GM15510 (cell line): Measurements from ENCODE around the gene DCAKD.

Experiments used
- POLR2A ChIP-seq: IDR thresholded peaks from 3 replicates; pipeline ENCODE4 v1.6.1; 2011; ENCODE audit warnings: borderline replicate concordance; ENCODE audit not compliant: insufficient read length; ENCODE audit errors: extremely low read depth

The DCAKD gene

DNA sequence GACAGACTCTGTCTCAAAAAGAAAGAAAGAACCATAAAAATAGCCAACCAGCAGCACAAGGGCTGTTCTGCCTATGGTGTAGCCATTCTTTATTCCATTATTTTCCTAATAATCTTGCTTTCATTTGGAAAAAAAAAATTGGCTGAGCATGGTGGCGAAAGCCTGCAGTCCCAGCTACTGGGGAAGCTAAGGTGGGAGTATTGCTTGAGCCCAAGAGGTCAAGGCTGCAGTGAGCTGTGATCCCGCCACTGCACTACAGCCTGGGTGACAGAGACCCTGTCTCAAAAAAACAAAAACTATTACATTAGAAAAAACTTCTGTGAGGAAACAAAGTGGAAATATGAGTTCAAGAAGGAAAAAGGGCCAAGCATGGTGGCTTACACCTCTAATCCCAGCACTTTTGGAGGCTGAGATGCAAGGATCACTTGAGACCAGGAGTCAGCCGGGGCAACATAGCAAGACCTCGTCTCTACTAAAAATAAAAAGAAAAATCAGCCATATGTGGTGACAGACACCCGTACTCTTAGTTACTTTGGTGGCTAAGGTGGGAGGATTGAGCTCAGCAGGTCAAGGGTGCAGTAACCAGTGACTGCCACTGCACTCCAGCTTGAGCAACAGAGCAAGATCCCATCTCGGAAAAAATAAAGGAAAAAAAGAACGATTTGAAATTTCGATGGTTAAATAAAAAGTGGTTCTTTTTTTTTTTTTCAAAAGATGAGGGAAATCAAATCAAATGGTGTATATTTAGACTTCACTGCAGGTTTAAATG is 2.5 kb downstream of the DCAKD start:
- no peak for TF ChIP-seq POLR2A

DNA sequence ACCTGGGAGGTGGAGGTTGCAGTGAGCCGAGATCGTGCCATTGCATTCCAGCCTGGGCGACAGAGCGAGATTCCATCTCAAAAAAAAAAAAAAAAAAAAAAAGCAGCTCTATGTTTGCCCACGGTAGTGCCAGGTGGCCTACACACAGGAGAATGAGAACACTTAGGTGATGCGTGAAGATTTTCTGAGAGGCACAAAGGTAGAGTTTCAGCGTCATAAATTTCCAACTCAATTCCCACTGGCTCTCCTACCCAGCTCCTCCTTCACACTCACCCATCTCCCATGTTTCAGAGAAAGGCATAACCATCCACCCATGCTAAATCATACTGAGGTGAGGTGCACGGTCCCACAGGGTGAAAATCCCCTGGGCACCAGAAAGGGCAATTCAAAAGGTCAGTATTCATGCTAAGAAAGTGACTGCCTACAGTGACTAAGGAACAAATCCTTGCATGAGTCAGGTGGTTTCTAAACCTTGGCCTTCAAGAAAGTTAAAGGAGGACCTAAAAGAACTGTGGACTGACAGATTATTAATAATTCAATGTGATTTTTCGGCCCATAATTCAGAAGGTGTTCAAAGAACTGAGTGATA is 4.8 kb downstream of the DCAKD start:
- no peak for TF ChIP-seq POLR2A

DNA sequence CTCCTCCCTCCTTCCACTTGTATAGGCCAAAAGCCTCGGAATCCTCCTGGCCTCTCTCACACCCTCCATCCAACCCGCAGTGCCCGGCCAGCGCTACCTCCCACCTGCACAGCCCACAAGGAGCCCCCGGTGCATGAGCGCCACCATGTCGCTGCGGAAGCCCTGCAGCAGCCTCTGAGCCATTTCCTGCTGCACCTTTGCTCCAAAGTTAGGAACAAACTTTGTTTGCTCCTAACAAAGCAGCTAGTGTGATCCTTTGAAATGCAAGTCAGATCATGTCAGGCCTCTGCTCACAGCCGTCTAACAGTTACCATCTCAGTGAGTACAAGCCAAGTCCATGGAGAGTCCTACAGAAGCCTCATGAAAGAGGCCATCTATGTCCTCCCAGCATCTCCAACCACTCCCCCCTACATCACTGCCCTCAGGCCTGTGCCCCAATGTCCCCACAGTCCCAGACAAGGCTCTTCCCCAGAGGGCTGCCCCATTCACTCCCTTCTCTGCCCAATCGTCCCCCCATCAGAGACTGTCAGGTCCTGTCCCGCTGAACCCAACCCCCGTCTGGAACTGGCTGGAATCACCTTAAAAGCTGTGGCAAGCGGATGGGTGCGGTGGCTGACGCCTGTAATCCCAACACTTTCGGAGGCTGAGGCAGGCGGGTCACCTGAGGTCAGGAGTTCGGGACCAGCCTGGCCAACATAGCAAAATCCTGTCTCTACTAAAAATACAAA is 7.5 kb downstream of the DCAKD start:
- TF ChIP-seq POLR2A = no peak

DNA sequence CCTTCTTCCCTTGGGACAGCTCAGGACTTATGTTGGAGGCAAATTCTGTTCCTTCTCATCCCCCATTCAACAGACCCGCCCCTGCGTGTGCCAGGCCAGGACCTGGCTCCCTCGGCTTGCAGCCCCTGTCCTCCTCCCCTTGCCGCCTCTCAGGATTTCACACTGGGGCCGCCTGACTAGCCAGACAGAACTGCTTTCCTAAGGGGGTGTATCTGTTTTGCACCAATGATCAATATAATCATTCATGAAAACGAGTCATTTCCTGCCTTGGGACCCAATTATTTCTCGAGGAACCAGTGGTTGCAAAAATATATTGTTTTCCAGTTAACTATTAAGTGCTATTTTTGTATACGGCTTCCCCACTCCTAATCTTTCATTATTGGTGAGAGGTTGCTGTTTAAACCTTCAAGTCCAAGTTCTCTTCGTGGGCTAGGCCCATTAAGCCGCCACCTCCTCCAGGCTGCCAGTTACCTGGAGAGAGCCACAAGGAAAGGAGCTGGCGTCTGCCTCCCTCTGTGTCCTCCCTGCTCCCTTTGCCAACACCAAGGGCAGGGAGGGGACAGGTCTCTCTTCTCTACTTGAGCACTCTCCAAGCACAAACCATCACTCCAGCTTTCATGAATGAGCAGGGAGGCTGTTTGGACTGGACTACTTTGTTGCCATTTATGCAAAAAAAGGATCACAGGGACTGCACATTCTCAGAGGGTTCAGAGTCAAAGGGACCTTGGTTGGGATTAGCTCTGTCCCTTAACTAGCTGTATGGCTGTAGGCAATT is 8.9 kb downstream of the DCAKD start:
- TF ChIP-seq POLR2A = no peak

DNA sequence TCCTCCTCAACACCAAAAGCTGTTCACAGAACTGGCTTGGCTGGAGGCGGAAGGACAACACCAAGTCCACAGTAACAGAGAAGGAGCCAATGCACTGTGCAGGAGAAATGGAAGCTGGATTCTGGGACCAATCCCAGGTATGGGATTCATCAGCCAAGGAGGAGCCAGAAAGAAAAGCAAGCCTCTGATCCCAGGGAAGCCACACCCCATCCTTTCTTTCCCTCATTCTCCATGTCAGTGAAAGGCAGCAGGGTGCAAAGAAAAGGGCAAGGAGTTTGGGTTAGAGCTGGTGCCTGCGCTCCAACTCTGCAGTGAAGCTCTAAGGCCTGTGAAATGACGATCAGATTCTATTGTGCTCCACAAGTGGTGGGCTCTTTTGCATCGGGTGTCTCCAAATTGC is 11.0 kb downstream of the DCAKD start:
- TF ChIP-seq POLR2A = no peak

DNA sequence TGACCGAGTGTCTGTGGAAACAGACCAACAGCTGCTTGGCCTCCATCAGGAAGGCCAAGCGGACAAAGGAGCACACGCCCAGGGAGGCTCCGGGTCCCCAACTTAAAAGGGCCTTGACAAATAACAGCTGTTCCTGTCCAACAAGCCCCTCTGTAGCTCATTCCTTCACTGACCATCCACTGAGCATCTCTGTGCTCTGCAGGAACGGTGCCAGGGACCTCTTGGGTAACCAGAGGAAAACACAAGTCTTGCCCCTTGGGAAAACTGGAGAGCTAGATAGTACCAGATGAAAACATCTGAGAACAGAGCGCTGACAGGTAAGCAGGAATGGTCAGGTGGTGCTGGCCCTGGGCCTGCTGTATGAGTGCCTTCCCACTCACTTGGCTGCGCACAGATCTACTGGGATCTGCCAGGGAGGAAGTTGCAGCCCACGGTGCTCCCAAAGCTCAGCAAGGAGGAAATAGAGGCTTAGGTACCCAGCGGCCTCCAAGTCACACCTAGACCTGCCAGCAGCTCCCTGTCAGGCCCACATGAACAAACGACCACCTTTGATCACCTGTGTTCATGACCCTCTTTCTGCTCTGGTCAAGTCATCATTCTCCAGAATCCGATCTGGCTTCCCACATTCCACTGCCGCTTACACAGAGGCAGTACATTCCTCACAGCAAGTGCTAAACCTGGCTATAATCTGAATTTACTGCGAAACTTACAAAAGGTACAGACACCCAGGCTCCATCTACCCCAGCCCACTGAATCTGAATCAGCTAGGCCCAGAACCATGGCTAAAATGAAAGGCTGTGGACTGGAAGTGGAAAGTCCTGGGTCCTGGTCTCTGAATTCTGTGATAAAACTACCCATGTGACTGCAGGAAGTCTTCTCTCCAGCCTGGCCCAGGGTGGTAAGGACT is 12.5 kb downstream of the DCAKD start:
- no peak for TF ChIP-seq POLR2A

DNA sequence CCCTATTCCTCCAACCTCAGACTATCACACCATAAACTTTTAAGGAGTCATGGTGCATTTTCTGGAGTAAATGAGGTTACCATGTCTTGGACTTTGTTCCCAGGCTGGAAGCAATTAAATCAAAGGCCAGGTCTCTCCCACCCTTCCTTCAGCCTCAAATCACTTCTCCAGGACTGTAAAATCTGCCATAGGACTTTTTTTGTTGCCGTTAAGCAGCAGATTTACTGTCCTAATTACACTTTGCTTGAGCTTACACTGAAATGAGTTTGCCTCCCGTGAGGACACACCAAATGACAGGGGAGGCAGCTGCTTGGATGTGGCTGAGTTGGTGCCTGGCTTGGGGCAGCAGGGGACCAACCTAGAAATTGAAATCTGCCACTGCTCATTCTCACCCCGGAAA is 14.7 kb downstream of the DCAKD start:
- no peak for TF ChIP-seq POLR2A

DNA sequence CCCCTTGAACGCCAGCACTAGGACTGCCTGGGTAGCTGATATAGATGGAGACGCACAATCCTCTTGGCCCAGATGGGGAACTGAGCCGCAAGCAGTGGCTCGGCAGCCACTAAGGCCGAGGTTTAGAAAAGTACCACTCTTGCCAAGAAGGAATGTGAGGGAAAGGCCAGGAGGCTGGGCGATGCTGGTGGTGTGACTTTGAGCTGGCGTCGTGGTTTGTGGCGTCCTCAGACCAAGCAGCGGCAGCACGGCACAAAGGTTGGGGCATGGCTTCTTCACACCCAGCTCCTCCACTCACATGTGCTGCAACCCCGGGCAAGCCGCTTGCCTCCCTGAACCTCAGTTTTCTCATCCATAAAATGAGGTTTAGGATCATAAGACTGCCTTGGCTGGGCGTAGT is 15.6 kb downstream of the DCAKD start:
- no peak for TF ChIP-seq POLR2A

DNA sequence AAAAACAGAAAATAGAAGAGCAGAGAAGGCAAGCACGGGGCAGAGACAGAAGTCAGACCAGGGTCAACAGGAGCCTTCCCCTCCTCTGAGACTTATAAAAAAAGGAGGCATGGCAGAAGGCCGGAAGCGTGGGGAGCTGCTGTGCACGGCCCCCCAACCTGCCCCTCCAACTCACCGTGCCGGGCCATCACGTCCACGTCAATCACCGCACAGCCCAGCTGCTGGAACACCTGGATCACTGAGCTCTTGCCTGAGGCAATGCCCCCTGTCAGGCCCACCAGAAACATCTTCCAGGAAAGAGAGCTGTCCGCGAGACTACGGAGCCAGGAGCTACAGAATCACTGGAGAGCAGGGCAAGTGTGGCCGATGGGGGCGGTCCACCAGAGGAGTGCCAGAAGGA is 16.8 kb downstream of the DCAKD start:
- no peak for TF ChIP-seq POLR2A

DNA sequence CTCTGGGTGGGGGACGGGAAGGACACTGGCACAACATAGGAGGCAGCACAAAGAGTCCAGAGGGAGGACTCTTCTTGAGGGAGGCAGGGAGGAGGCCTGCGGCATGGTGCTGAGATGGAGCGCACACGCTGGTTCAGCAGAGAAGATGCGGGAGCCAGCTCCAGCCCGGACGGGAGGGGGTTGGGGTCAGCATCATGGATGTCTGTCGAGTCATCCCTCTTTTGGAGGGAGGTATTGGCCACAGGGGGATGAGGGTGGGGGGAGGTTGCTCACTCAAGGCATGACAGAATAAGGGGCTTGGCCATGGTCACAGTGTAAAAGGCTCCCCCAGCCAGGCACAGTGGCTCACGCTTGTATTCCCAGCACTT is 19.3 kb downstream of the DCAKD start:
- TF ChIP-seq POLR2A = no peak

DNA sequence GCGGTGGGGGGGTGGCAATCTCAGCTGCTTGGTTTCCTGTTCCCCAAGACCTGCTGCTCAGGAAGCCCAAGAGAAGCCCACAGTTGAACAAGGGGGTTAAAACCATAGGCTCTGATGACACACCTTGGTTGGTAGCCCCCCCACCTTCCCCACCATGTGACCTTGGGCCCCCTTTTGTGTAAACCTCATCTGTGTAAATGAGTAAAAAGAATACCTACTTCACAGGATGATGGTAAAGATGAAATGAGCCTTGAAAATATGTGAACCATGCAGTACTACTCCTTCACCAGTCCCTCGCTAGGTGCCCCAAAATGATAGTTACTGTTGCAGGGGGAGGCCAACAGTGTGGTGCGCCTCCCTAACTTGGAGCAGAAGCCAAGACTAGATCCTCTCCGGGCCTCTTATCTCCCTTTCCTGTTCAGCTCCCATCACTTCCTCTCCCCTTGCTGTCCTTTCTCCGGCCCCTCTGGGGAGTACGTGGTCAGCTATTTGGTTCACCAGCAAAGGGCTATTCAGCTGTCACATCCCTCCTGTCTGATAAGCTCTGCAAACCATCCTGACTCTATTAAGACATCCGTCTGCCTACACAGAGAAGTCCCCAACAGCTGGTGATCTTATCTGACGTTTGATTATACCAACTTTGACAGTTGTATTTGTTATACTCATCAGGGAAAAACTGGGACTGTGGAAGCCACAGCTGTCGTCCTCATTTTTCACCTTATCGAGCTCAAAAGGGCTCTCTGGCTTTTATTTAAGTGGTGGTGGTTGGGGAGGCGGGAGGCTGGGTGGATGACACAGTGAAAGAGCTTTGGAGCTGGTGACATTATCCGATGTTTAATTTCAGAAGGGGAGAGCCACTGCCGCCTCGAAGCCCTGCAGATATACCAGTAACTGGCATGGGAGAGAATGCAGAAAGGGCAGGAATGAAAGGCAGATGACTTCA is 19.9 kb downstream of the DCAKD start:
- no peak for TF ChIP-seq POLR2A

DNA sequence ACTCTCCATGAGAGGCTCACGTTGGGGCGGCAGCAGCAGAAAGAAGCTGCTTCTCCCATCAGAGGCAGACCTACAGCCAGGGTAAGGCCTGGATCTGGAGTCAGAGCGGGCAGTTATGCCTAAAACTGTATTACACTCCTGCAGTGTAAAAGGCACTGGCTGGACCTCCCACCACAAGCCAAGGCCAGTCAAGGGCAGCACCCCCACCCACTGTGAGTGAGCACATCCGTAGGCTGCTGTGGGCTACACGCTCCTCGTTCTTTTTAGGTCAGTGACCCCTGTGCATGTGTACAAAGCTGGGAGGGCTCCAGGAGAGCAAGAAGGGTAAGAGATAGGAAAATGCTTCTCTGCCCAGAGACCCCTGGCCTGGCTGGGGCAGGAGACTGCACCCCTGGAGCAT is 20.7 kb downstream of the DCAKD start:
- no peak for TF ChIP-seq POLR2A
